HL-60 (cell line): ENCODE results near the gene ADAMTSL3.
A peak's percentile ranks its signal among the peaks of the same experiment; 100 is the strongest.
"Not testable (repeated sequence)": the region's sequence is repeated elsewhere in the genome, so short reads cannot be mapped to it uniquely, and the experiment has no call there.

ENCODE experiments used
- DNase-seq, 2 experiments: peaks; one replicate each; pipeline ENCODE4 v3.0.0-alpha.2; 2010 to 2020; ENCODE audit warnings: low read depth in 1 of 2, low spot score in 1 of 2
- H3K27ac ChIP-seq: fragments of 250-450 bp; sonication (Bioruptor Pico); replicated peaks from 2 replicates; pipeline ENCODE4 v1.5.1; 2020; ENCODE audit warnings: mild to moderate bottlenecking, moderate library complexity
- H3K27me3 ChIP-seq: fragments of 250-450 bp; sonication (Bioruptor Pico); 2 replicates; pipeline ENCODE4 v1.5.1; 2021; ENCODE audit warnings: mild to moderate bottlenecking, moderate library complexity; ENCODE audit not compliant: insufficient read depth, poor library complexity, severe bottlenecking
- H3K4me3 ChIP-seq: replicated peaks from 2 replicates; pipeline ENCODE4 v1.5.1; 2011; ENCODE audit warnings: mild to moderate bottlenecking, control low read depth, low read length; ENCODE audit not compliant: insufficient read depth
- GABPA ChIP-seq: IDR thresholded peaks from 2 replicates; pipeline ENCODE4 v1.6.1; 2012; ENCODE audit warnings: low read depth
- POLR2AphosphoS5 ChIP-seq: IDR thresholded peaks from 2 replicates; pipeline ENCODE4 v1.6.1; 2012; ENCODE audit warnings: low read depth
- SPI1 ChIP-seq: IDR thresholded peaks from 2 replicates; pipeline ENCODE4 v1.6.1; 2012; ENCODE audit warnings: low read depth, mild to moderate bottlenecking, borderline replicate concordance
- TF ChIP-seq, protein P1 (sequence below): IDR thresholded peaks from one replicate; pipeline ENCODE4 v1.5.1; 2011; ENCODE audit warnings: low read length, control low read depth, inconsistent platforms; ENCODE audit not compliant: insufficient read depth
- TF ChIP-seq, protein P2 (sequence below): IDR thresholded peaks from 2 replicates; pipeline ENCODE4 v1.6.1; 2012; ENCODE audit warnings: low read depth; ENCODE audit not compliant: insufficient replicate concordance

Gene ADAMTSL3

GRCh38 chr15:83964967-83965366 lies 311.0 kb downstream of the ADAMTSL3 start:
- not testable (repeated sequence) for H3K4me3 ChIP-seq, DNase-seq, H3K27me3 ChIP-seq, H3K27ac ChIP-seq

- no peak overlapping the region for H3K27ac ChIP-seq
- H3K27me3 ChIP-seq: no peaks in the 10 kb centered on the region
- TF ChIP-seq, protein P1, sequence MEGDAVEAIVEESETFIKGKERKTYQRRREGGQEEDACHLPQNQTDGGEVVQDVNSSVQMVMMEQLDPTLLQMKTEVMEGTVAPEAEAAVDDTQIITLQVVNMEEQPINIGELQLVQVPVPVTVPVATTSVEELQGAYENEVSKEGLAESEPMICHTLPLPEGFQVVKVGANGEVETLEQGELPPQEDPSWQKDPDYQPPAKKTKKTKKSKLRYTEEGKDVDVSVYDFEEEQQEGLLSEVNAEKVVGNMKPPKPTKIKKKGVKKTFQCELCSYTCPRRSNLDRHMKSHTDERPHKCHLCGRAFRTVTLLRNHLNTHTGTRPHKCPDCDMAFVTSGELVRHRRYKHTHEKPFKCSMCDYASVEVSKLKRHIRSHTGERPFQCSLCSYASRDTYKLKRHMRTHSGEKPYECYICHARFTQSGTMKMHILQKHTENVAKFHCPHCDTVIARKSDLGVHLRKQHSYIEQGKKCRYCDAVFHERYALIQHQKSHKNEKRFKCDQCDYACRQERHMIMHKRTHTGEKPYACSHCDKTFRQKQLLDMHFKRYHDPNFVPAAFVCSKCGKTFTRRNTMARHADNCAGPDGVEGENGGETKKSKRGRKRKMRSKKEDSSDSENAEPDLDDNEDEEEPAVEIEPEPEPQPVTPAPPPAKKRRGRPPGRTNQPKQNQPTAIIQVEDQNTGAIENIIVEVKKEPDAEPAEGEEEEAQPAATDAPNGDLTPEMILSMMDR: no peak
- no peak for TF ChIP-seq SPI1
- no peak for TF ChIP-seq POLR2AphosphoS5
- no peak for TF ChIP-seq GABPA
- TF ChIP-seq, protein P2, sequence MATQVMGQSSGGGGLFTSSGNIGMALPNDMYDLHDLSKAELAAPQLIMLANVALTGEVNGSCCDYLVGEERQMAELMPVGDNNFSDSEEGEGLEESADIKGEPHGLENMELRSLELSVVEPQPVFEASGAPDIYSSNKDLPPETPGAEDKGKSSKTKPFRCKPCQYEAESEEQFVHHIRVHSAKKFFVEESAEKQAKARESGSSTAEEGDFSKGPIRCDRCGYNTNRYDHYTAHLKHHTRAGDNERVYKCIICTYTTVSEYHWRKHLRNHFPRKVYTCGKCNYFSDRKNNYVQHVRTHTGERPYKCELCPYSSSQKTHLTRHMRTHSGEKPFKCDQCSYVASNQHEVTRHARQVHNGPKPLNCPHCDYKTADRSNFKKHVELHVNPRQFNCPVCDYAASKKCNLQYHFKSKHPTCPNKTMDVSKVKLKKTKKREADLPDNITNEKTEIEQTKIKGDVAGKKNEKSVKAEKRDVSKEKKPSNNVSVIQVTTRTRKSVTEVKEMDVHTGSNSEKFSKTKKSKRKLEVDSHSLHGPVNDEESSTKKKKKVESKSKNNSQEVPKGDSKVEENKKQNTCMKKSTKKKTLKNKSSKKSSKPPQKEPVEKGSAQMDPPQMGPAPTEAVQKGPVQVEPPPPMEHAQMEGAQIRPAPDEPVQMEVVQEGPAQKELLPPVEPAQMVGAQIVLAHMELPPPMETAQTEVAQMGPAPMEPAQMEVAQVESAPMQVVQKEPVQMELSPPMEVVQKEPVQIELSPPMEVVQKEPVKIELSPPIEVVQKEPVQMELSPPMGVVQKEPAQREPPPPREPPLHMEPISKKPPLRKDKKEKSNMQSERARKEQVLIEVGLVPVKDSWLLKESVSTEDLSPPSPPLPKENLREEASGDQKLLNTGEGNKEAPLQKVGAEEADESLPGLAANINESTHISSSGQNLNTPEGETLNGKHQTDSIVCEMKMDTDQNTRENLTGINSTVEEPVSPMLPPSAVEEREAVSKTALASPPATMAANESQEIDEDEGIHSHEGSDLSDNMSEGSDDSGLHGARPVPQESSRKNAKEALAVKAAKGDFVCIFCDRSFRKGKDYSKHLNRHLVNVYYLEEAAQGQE: no peak
- no peak for DNase-seq
- H3K4me3 ChIP-seq: no peak overlapping the region
These were observed 316.5 kb downstream of the ADAMTSL3 start for GRCh38 chr15:83970295-83970890.

GRCh38 chr15:83971992-83972391 lies 318.1 kb downstream of the ADAMTSL3 start:
- Histone ChIP-seq H3K4me3 (no peak overlapping the region), H3K27me3 (no peaks in the 10 kb centered on the region), H3K27ac (no peak overlapping the region)
- DNase-seq: no peak
- TF ChIP-seq, protein P2: no peak
- TF ChIP-seq POLR2AphosphoS5: no peak
- TF ChIP-seq GABPA: no peak
- no peak for TF ChIP-seq SPI1
- TF ChIP-seq, protein P1: no peak

- Histone ChIP-seq H3K4me3 (no peak overlapping the region), H3K27ac (no peak overlapping the region), H3K27me3 (no peaks in the 10 kb centered on the region)
- no peak for DNase-seq
- TF ChIP-seq, protein P1: peak; percentile 38
- no peak for TF ChIP-seq SPI1
These were observed 319.9 kb downstream of the ADAMTSL3 start for GRCh38 chr15:83973816-83974215.
